K562 (cell line): ENCODE data around the gene PDE8A. TPM values are rescaled to one million over a fixed set of nuclear protein-coding genes. Genes with fewer than 3 reads are reported as not detected.
A peak's percentile ranks its signal among the peaks of the same experiment; 100 is the strongest.

Experiments used
- AFF4 ChIP-seq: sonication (generic); formaldehyde crosslinking; IDR thresholded peaks from 2 replicates; pipeline ENCODE4 v1.8.0; 2023; ENCODE audit warnings: mild to moderate bottlenecking, missing genetic modification reagents
- ATF3 ChIP-seq, 2 experiments: fragments of 450-650 bp in 1 of 2; sonication (generic) in 1 of 2; formaldehyde crosslinking in 1 of 2; IDR thresholded peaks in 1 of 2; conservative IDR thresholded peaks in 1 of 2; 2 replicates each; pipeline versions ENCODE4 v1.6.1 to v1.8.1; 2016 to 2023; ENCODE audit warnings: mild to moderate bottlenecking in 2 of 2, moderate library complexity in 2 of 2, inconsistent platforms in 1 of 2, missing genetic modification reagents in 1 of 2
- CC2D1A ChIP-seq: fragments of 450-650 bp; IDR thresholded peaks from 2 replicates; pipeline ENCODE4 v1.6.1; 2017; ENCODE audit warnings: mild to moderate bottlenecking
- DACH1 ChIP-seq: fragments of 450-650 bp; IDR thresholded peaks from 2 replicates; pipeline ENCODE4 v1.6.1; 2018; ENCODE audit not compliant: partially characterized antibody
- E2F4 ChIP-seq: sonication (generic); formaldehyde crosslinking; IDR thresholded peaks from 2 replicates; pipeline ENCODE4 v1.8.0; 2022; ENCODE audit warnings: mild to moderate bottlenecking, low read depth, missing genetic modification reagents
- GTF2A2 ChIP-seq: IDR thresholded peaks from 2 replicates; pipeline ENCODE4 v1.6.1; 2016; ENCODE audit warnings: mild to moderate bottlenecking, missing genetic modification characterization, missing compliant biosample characterization
- GTF3C2 ChIP-seq: IDR thresholded peaks from 3 replicates; pipeline ENCODE4 v1.6.1; 2011; ENCODE audit warnings: borderline replicate concordance, mild to moderate bottlenecking, moderate library complexity; ENCODE audit not compliant: insufficient read length; ENCODE audit errors: extremely low read depth
- HDGF ChIP-seq: fragments of 450-650 bp; IDR thresholded peaks from 2 replicates; pipeline ENCODE4 v1.6.1; 2016
- HLTF ChIP-seq: fragments of 450-650 bp; IDR thresholded peaks from 2 replicates; pipeline ENCODE4 v1.6.1; 2016
- MTA2 ChIP-seq: fragments of 450-650 bp; IDR thresholded peaks from 2 replicates; pipeline ENCODE4 v1.6.1; 2016; ENCODE audit warnings: low read depth
- RNF2 ChIP-seq: sonication (generic); IDR thresholded peaks from 2 replicates; pipeline ENCODE4 v1.6.1; 2016
- SAFB ChIP-seq: fragments of 200-400 bp; formaldehyde crosslinking; IDR thresholded peaks from 2 replicates; pipeline ENCODE4 v1.6.1; 2017; ENCODE audit warnings: low read depth, low read length, borderline replicate concordance
- SP1 ChIP-seq: sonication (generic); formaldehyde crosslinking; IDR thresholded peaks from 2 replicates; pipeline ENCODE4 v1.8.1; 2022; ENCODE audit warnings: mild to moderate bottlenecking, missing genetic modification reagents
- TFE3 ChIP-seq: fragments of 450-650 bp; formaldehyde crosslinking; IDR thresholded peaks from 2 replicates; pipeline ENCODE4 v1.4.0; 2020; ENCODE audit warnings: mild to moderate bottlenecking, mixed read lengths
- XRCC4 ChIP-seq: IDR thresholded peaks from one replicate; pipeline ENCODE4 v1.6.1; 2011; ENCODE audit not compliant: insufficient read depth, insufficient read length; ENCODE audit errors: extremely low read depth
- ZBTB2 ChIP-seq: fragments of 450-650 bp; IDR thresholded peaks from 2 replicates; pipeline ENCODE4 v1.6.1; 2016; ENCODE audit warnings: antibody characterized with exemption
- ZNF282 ChIP-seq: sonication (generic); formaldehyde crosslinking; IDR thresholded peaks from 2 replicates; pipeline ENCODE4 v1.8.1; 2023; ENCODE audit warnings: missing genetic modification reagents
- ZNF311 ChIP-seq: fragments of 250-450 bp; sonication (Bioruptor Pico); IDR thresholded peaks from 2 replicates; pipeline ENCODE4 v1.4.0; 2020; ENCODE audit warnings: mild to moderate bottlenecking, moderate library complexity
- polyA plus RNA-seq, 8 experiments: library from polyadenylated mRNA; depleted of rRNA in 4 of 8; stranded (reverse) in 5 of 8; unstranded in 3 of 8; fragments of >200 nt; fragmentation: Nextera tagmentation in 2 of 8; fragmentation: Illumina TruSeq in 1 of 8; extraction: Ambion mirVana in 2 of 8; extraction: Trizol in 1 of 8; gene quantifications; 2 replicates each; pipeline versions ENCODE4 v1.2.1 to v1.2.3, GENCODE V29; 2011 to 2014; ENCODE audit warnings: inconsistent platforms in 1 of 8, missing spikeins in 1 of 8
- total RNA-seq, 7 experiments: library from RNA; depleted of rRNA in 6 of 7; stranded (reverse); fragments of >200 nt in 6 of 7; fragmentation: Illumina TruSeq in 2 of 7; extraction: Trizol in 2 of 7; gene quantifications; 2 replicates each; pipeline versions ENCODE4 v1.2.1 to v1.2.3, GENCODE V29; 2011 to 2021; ENCODE audit warnings: low replicate concordance in 1 of 7

The PDE8A gene
- total and polyA plus RNA-seq, 9 of the 15 experiments (the other 6 are each of a cell fraction or from before 2014, with no cell fraction given), result 5.9 to 40.3 (median 19.8) TPM

GRCh38 chr15:84937144-84937543 is 44.5 kb upstream of the PDE8A start (continued):
- TF ChIP-seq E2F4 (no peak), TFE3 (CRISPR knock-in tag) (no peak), AFF4 (no peak), HDGF (no peak), HLTF (no peak), ZBTB2 (no peak), XRCC4 (no peak), ZNF311 (CRISPR knock-in tag) (no peak), RNF2 (no peak), GTF3C2 (no peak), ZNF282 (no peak), CC2D1A (no peak), MTA2 (peak; percentile 38; the same call in 1 of the 2 replicates), ATF3 (IDR thresholded peaks at IDR 0.05) (no peak), ATF3 (CRISPR knock-in tag; conservative IDR thresholded peaks at IDR 0.05) (no peak), SAFB (no peak), GTF2A2 (tag) (no peak), DACH1 (peak; percentile 45), SP1 (CRISPR knock-in tag) (no peak)
